DOHH2 (cell line): ENCODE data around the gene OR2L3.

ENCODE experiments used
- H3F3A ChIP-seq: fragments of 200-600 bp; sonication (generic), shearing (Covaris generic); 2 replicates; pipeline ENCODE4 v1.6.0; 2016; ENCODE audit warnings: antibody characterized with exemption, mild to moderate bottlenecking; ENCODE audit not compliant: control insufficient read depth, insufficient read depth
- H3K27ac ChIP-seq: fragments of 200-600 bp; sonication (generic); 2 replicates; pipeline ENCODE4 v1.5.1; 2014; ENCODE audit warnings: low read depth, mild to moderate bottlenecking, low read length, moderate library complexity
- H3K27me3 ChIP-seq: fragments of 200-600 bp; sonication (generic); 2 replicates; pipeline ENCODE4 v1.6.1; 2014; ENCODE audit warnings: mild to moderate bottlenecking, low read length, mixed read lengths; ENCODE audit not compliant: control insufficient read depth
- H3K36me3 ChIP-seq: fragments of 200-600 bp; sonication (generic); 2 replicates; pipeline ENCODE4 v1.6.1; 2014; ENCODE audit warnings: mild to moderate bottlenecking, low read length, moderate library complexity, mixed read lengths; ENCODE audit not compliant: control insufficient read depth
- H3K4me1 ChIP-seq: fragments of 200-600 bp; sonication (generic); 2 replicates; pipeline ENCODE4 v1.6.1; 2014; ENCODE audit warnings: mild to moderate bottlenecking, low read length, mixed read lengths; ENCODE audit not compliant: control insufficient read depth
- H3K4me2 ChIP-seq: fragments of 200-600 bp; sonication (generic); 2 replicates; pipeline ENCODE4 v1.6.0; 2014; ENCODE audit warnings: mild to moderate bottlenecking, low read length, moderate library complexity
- H3K4me3 ChIP-seq: fragments of 200-600 bp; sonication (generic); 2 replicates; pipeline ENCODE4 v1.5.1; 2014; ENCODE audit warnings: mild to moderate bottlenecking, low read length, mixed read lengths
- H3K79me2 ChIP-seq: fragments of 200-600 bp; sonication (generic); 2 replicates; pipeline ENCODE4 v1.6.1; 2014; ENCODE audit warnings: mild to moderate bottlenecking, low read length, mixed read lengths; ENCODE audit not compliant: control insufficient read depth
- H3K9me2 ChIP-seq: fragments of 200-600 bp; sonication (generic); replicated peaks from 2 replicates; pipeline ENCODE4 v1.6.1; 2014; ENCODE audit warnings: mild to moderate bottlenecking, low read length, mixed read lengths; ENCODE audit not compliant: control insufficient read depth
- H3K9me3 ChIP-seq: fragments of 200-600 bp; sonication (generic); 2 replicates; pipeline ENCODE4 v1.6.1; 2014; ENCODE audit warnings: antibody characterized with exemption, low read length, mixed read lengths; ENCODE audit not compliant: control insufficient read depth, insufficient read depth
- H4K20me1 ChIP-seq: fragments of 200-600 bp; sonication (generic); 2 replicates; pipeline ENCODE4 v1.6.0; 2014; ENCODE audit warnings: low read depth, mild to moderate bottlenecking, antibody characterized with exemption, low read length, moderate library complexity; ENCODE audit not compliant: control insufficient read depth, insufficient read depth
- CTCF ChIP-seq: fragments of 200-600 bp; sonication (generic); IDR thresholded peaks from one replicate; pipeline ENCODE4 v1.5.1; 2014; ENCODE audit warnings: antibody characterized with exemption, mild to moderate bottlenecking, low read depth, low read length; ENCODE audit not compliant: poor library complexity, severe bottlenecking
- EZH2phosphoT487 ChIP-seq: fragments of 200-600 bp; sonication (generic); IDR thresholded peaks from 2 replicates; pipeline ENCODE4 v1.6.1; 2017; ENCODE audit warnings: borderline replicate concordance, mild to moderate bottlenecking, antibody characterized with exemption, low read length, moderate library complexity, mixed read lengths

OR2L3 gene

GRCh38 chr1:248015803-248016202 lies 30.8 kb upstream of the OR2L3 start:
- no peaks in the 10 kb centered on the region for H3K36me3 ChIP-seq
- H3K4me3 ChIP-seq: no peak overlapping the region
- H4K20me1 ChIP-seq: no peaks in the 10 kb centered on the region
- H3K4me2 ChIP-seq: no peak overlapping the region
- H3K9me2 ChIP-seq: no peaks in the 10 kb centered on the region
- H3K4me1 ChIP-seq: no peaks in the 10 kb centered on the region
- no peaks in the 10 kb centered on the region for H3K9me3 ChIP-seq
- H3F3A ChIP-seq: no peaks in the 10 kb centered on the region
- no peaks in the 10 kb centered on the region for H3K79me2 ChIP-seq
- TF ChIP-seq CTCF: no peak
- no peak for TF ChIP-seq EZH2phosphoT487
- no peak overlapping the region for H3K27ac ChIP-seq
- no peaks in the 10 kb centered on the region for H3K27me3 ChIP-seq

GRCh38 chr1:248029770-248030169 lies 16.9 kb upstream of the OR2L3 start, which contains the start of gene OR2L2:
Gene OR2L2, plus strand, starts transcription at chr1:248030070. Its CDS starts 8,198 bp downstream, at chr1:248038268.
- H3K27ac ChIP-seq: no peak within 1 kb of the TSS
- H3K4me3 ChIP-seq: no peak within 1 kb of the TSS
- H3K9me2 ChIP-seq: no peaks in the 10 kb centered on the region
- H3K79me2 ChIP-seq: no peaks in the 10 kb centered on the region
- H3K27me3 ChIP-seq: no peaks in the 10 kb centered on the region
- no peaks in the 10 kb centered on the region for H3F3A ChIP-seq
- no peaks in the 10 kb centered on the region for H3K36me3 ChIP-seq
- H3K9me3 ChIP-seq: no peaks in the 10 kb centered on the region
- H4K20me1 ChIP-seq: no peaks in the 10 kb centered on the region
- no peaks in the 10 kb centered on the region for H3K4me1 ChIP-seq
- no peak within 1 kb of the TSS for H3K4me2 ChIP-seq
- TF ChIP-seq EZH2phosphoT487: no peak
- TF ChIP-seq CTCF: no peak

GRCh38 chr1:248045209-248045608 lies 1.4 kb upstream of the OR2L3 start:
- TF ChIP-seq CTCF (no peak), EZH2phosphoT487 (no peak)
- Histone ChIP-seq H3K4me2 (no peak overlapping the region), H3K36me3 (no peaks in the 10 kb centered on the region)

More at GRCh38 chr1:248045209-248045608, 1.4 kb upstream of the OR2L3 start:
- Histone ChIP-seq H3F3A (no peaks in the 10 kb centered on the region), H3K4me1 (no peaks in the 10 kb centered on the region), H3K27ac (no peak overlapping the region), H3K9me3 (no peaks in the 10 kb centered on the region), H3K27me3 (no peaks in the 10 kb centered on the region), H3K9me2 (no peaks in the 10 kb centered on the region; the same call in 1 of the 2 replicates), H3K79me2 (no peaks in the 10 kb centered on the region), H4K20me1 (no peaks in the 10 kb centered on the region), H3K4me3 (no peak overlapping the region)
